Posterior vena cava (tissue), 2 donors: Measurements from ENCODE around the gene LTA. TPM values are rescaled to one million over a fixed set of nuclear protein-coding genes. Genes with fewer than 3 reads are reported as not detected.
"Not testable (repeated sequence)": the region's sequence is repeated elsewhere in the genome, so short reads cannot be mapped to it uniquely, and the experiment has no call there.

Source experiments
- DNase-seq: peaks from one replicate; pipeline ENCODE4 v3.0.0-alpha.2; 2020; ENCODE audit warnings: low spot score
- intact Hi-C, 2 donors: fragments of 100-400 bp; cut with DNase I; formaldehyde crosslinking; loops; one replicate each; pipeline versions ENCODE4 v1.14.1 to v1.14.2; 2022 to 2023
- total RNA-seq, 2 donors: library from RNA; stranded (reverse); fragmentation: NEBNext Ultra II Directional; extraction: Animal tissue kit (Norgen Biotek cat#: 25700); gene quantifications; one replicate each; pipeline ENCODE4 v1.2.1, GENCODE V29; 2021
- donor health status: DM: yes; HTN: yes; CAD: no.
- donor health status: DM: yes; HTN: yes; CAD: no.

LTA gene
- total RNA-seq, 2 donors from 2014 or later: not detected

GRCh38 chr6:31541059-31541657 is 30.9 kb upstream of the LTA start:
- intact Hi-C loops: no loop called here
- peak; percentile 86 for DNase-seq

GRCh38 chr6:31541658-31542521 is 30.2 kb upstream of the LTA start, which contains the start of gene DDX39B:
Gene DDX39B (minus strand): TSS chr6:31542003. CDS start chr6:31540532, 1,471 bp downstream.
- intact Hi-C loops: no loop called here
- peak; percentile 99 for DNase-seq

- no peak for DNase-seq
- intact Hi-C loops: no loop called here
Observed at GRCh38 chr6:31543639-31544038, 28.4 kb upstream of the LTA start.

- DNase-seq: no peak
- intact Hi-C loops: loop anchor here in 1 of 2 donors (5.0 kb wide), 1 partner anchor 53 kb away; no protein-coding TSS in a partner anchor
Observed at GRCh38 chr6:31544676-31545075, 27.4 kb upstream of the LTA start.

GRCh38 chr6:31545291-31545690 is 26.8 kb upstream of the LTA start:
- DNase-seq: no peak
- intact Hi-C loops: loop anchor here in 1 of 2 donors (5.0 kb wide), 1 partner anchor 52 kb away; no protein-coding TSS in a partner anchor

- peak; percentile 95 for DNase-seq
- intact Hi-C loops: loop anchor here (1.0 to 5.0 kb wide), 2 partner anchors 51 to 54 kb away; no protein-coding TSS in a partner anchor
Observed at GRCh38 chr6:31546339-31546957, 25.6 kb upstream of the LTA start, which contains the start of gene ATP6V1G2. Gene ATP6V1G2 (minus strand): TSS chr6:31546608. CDS start chr6:31546559, 49 bp downstream.

- intact Hi-C loops: loop anchor here (1.0 to 5.0 kb wide), 2 partner anchors 50 to 53 kb away; no protein-coding TSS in a partner anchor
- DNase-seq: peak; percentile 98
Observed at GRCh38 chr6:31546958-31547726, 24.9 kb upstream of the LTA start, which contains the start of gene NFKBIL1. Gene NFKBIL1 (plus strand): TSS chr6:31547608. CDS start chr6:31547695, 87 bp downstream.

- no peak for DNase-seq
- intact Hi-C loops: loop anchor here in 1 of 2 donors (5.0 kb wide), 1 partner anchor 49 kb away; no protein-coding TSS in a partner anchor
Observed at GRCh38 chr6:31547727-31548543, 24.2 kb upstream of the LTA start.

- no peak for DNase-seq
- intact Hi-C loops: loop anchor here in 1 of 2 donors (5.0 kb wide), 1 partner anchor 49 kb away; no protein-coding TSS in a partner anchor
Observed at GRCh38 chr6:31548544-31548873, 23.6 kb upstream of the LTA start.

GRCh38 chr6:31551371-31551770 is 20.7 kb upstream of the LTA start:
- DNase-seq, intact Hi-C loops: not testable (repeated sequence)

- intact Hi-C loops: no loop called here
- DNase-seq: no peak
Observed at GRCh38 chr6:31556307-31556706, 15.8 kb upstream of the LTA start.

GRCh38 chr6:31557443-31558317 is 14.4 kb upstream of the LTA start:
- intact Hi-C loops: no loop called here
- no peak for DNase-seq

GRCh38 chr6:31558318-31558625 is 13.8 kb upstream of the LTA start:
- no peak for DNase-seq
- intact Hi-C loops: no loop called here

GRCh38 chr6:31558631-31559500 is 13.2 kb upstream of the LTA start:
- DNase-seq: no peak
- intact Hi-C loops: no loop called here

GRCh38 chr6:31559606-31559957 is 12.5 kb upstream of the LTA start:
- intact Hi-C loops: no loop called here
- no peak for DNase-seq

- DNase-seq: peak; percentile 86
- intact Hi-C loops: no loop called here
Observed at GRCh38 chr6:31559958-31560696, 12.0 kb upstream of the LTA start.
